Left kidney (tissue), 2 donors: Measurements from ENCODE around the gene LDLRAD4. TPM values are rescaled to one million over a fixed set of nuclear protein-coding genes. Genes with fewer than 3 reads are reported as not detected.

Source experiments
- DNase-seq: peaks from one replicate; pipeline ENCODE4 v3.0.0-alpha.2; 2013
- polyA plus RNA-seq: library from polyadenylated mRNA; unstranded; fragments of 120-200 nt; gene quantifications from one replicate; pipeline ENCODE4 v1.2.1, GENCODE V29; 2013; ENCODE audit not compliant: insufficient read length

LDLRAD4 gene
- polyA plus RNA-seq, 1 donor = 9.7 TPM

- DNase-seq = no peak
Observed at GRCh38 chr18:13429016-13429415, 210.5 kb downstream of the LDLRAD4 start.

GRCh38 chr18:13429884-13430510 lies 211.4 kb downstream of the LDLRAD4 start:
- DNase-seq = no peak

GRCh38 chr18:13430663-13431062 lies 212.1 kb downstream of the LDLRAD4 start:
- DNase-seq = no peak

DNA sequence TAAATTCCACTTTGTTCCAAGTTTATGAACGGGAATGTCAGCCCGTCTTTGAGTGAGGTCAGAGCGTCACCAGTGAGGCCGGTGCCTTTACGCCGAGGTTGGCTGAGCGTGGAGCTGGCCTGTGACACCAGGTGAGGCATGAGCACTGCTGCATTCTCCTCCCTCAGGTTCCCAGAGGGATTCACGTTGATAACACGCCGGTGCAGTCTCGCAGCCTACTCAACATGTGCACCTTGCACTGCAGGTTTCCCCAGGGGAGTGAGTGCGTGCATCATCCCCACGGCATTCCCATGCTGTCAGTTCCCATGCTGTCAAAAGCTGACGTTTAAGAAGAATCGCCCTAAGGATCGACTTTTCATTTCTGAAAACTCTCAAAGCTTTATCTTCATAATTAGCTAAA lies 213.3 kb downstream of the LDLRAD4 start:
- DNase-seq = no peak

GRCh38 chr18:13433125-13433524 lies 214.6 kb downstream of the LDLRAD4 start:
- DNase-seq = no peak

DNA sequence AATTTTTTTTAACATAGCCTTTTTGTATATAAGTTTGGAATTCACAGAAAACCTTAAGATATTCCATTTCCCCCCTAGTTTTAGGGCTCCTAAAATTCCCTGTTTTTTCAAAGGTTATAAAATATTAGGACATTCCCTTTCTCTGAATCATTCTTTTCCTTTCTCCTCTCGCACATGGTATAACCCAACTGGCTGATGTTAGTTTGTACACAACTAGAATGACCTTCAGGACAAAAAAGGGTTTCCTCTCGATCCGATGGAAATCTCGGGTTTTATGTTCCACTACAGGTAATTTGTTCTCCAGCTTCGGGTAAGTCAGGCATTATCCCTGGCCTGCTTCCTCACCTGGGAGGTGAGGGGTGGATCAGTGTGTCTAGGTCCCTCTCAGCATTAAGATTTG lies 215.1 kb downstream of the LDLRAD4 start:
- no peak for DNase-seq

DNA sequence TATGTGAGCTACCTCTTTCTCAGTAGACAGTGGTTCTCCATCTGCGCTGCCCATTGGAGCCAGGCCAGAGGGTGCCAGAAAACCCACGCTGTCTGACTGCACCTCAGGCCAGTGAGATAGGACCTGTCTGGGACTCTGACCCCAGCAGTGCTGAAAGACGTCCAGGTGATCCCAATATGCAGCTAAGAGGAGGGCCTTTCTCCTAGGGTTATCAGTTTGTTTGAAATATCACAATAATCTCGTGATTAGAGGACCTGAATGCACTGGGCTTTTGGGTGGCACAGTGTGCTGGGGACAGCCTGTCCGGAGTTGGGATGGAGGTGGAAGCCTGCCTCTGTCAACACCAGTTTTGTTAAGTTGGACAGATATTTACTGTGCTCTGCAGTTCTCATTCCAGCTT lies 216.3 kb downstream of the LDLRAD4 start:
- DNase-seq = no peak

DNA sequence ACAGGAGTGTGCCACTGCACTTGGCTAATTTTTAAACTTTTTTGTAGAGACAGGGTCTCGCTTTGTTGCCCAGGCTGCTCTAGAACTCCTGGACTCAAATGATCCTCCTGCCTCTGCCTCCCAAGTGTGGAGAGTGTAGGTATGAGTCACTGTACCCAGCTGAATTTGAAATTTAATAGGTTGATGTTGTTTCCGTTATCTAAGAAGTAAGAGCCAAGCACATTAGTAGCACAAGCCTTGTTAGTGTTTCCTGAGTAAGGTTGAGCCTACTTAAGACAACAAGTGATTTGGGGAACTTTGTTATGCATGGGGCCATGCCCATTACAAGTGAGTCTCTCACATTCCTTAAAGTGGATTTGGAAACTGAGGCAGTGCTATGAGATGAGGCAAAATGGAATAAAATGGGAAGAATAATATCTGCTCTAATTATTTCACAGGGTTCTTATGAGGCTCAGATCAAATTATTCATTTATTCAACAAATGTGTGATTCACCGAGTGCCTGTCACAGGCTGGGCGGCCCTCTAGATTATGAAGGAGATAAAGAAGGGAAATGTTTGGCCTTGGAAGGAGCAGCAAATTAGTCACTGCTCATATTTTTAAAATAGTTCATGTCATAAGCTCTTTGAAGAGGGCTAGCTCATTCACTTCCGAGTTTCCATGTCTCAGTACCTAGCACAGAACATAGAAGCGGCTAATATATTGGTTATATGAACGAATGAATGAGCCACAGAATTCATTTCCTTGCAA lies 217.2 kb downstream of the LDLRAD4 start:
- no peak for DNase-seq

GRCh38 chr18:13436576-13436975 lies 218.0 kb downstream of the LDLRAD4 start:
- no peak for DNase-seq

DNA sequence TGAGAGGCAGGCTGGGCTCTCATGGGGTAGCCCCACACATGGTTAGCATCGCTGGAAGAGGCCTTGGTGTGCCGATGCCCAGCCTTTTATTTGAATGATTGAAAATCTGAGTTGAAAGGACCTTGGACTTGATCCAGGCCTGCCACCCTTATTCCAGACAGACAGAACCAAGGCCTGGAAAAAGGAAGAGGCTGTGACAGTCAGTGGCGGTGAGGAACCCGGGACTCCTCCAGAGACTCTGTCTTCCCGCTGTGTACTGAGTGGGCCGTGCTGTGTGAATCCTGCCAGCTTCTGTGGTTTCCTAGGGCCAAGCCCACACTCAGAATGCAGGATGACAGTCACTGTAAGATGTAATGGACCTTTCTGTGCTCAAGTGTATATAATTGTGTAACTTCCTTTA lies 218.5 kb downstream of the LDLRAD4 start:
- no peak for DNase-seq

- no peak for DNase-seq
Observed at GRCh38 chr18:13437796-13438506, 219.4 kb downstream of the LDLRAD4 start.

GRCh38 chr18:13438507-13439056 lies 220.0 kb downstream of the LDLRAD4 start:
- no peak for DNase-seq

GRCh38 chr18:13439461-13439860 lies 220.9 kb downstream of the LDLRAD4 start:
- no peak for DNase-seq

GRCh38 chr18:13440277-13441248 lies 222.0 kb downstream of the LDLRAD4 start:
- DNase-seq = no peak

DNA sequence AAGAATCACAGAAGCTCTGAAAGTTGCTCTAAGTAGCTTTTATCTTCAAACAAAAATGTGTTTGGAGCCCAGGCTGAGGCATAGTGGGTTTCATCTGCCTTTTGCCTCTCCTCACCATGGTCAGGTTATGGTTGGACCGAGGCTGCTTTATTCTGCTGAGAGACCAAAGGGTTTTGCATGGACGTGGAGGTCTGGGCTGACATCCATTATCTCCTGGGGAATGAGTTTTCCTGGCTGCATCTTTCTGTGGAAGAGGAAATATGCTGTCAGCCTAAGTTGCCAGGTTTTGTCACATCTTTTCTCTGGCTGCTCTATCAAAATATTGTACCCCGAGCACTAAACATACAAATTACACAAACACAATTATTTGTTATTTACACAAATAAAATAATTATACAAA lies 223.2 kb downstream of the LDLRAD4 start:
- DNase-seq = no peak

GRCh38 chr18:13442451-13442850 lies 223.9 kb downstream of the LDLRAD4 start:
- no peak for DNase-seq

DNA sequence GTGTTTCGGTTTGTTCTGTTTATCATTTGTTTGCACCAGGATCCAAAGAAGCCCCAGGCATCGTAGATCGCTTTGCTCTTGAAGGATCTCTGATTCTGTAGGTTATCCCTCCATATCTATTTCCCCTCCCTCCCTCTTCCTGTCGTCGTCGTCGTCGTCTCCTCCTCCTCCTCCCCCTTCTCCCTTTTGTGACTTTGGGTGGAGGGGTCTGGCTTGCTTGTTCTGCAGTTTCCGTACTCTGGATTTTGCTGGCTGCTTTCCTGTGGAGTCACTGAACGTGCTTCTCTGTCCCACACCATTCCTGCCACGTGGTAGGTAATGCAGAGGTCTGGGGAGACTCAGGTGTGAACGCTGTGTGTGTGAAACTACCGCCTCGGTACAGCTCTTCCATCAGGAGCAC lies 225.0 kb downstream of the LDLRAD4 start:
- no peak for DNase-seq

GRCh38 chr18:13444430-13445240 lies 226.1 kb downstream of the LDLRAD4 start:
- no peak for DNase-seq

DNA sequence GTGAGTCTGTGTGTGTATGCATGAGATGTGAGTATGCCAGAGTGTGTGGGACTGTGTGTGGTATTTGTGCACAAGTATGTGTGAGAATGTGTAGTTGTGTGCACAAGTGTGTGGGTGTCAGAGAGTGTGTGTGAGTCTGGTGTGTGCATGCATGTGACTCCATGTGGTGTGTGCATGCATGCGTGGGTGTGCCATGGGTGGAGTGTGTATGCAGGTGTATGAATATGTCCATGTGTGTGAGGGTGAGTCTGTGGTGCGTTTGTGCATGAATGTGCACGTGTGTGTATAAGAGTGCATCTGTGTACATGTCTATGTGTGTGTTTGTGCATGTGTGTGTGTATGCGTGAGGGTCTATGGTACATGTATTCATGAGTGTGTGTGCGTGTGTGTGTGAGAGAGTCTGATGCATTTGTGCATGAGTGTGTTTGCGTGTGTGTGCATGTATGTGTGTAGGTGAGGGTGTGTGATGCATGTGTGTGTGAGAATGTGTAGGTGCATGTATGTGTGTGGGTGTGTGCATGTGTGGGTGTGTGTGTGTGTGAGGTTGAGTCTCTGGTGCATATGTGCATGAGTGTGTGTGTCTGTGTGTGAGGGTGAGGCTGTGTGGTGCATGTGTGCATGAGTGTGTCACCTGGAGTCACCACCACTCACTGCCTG lies 226.8 kb downstream of the LDLRAD4 start:
- no peak for DNase-seq

DNA sequence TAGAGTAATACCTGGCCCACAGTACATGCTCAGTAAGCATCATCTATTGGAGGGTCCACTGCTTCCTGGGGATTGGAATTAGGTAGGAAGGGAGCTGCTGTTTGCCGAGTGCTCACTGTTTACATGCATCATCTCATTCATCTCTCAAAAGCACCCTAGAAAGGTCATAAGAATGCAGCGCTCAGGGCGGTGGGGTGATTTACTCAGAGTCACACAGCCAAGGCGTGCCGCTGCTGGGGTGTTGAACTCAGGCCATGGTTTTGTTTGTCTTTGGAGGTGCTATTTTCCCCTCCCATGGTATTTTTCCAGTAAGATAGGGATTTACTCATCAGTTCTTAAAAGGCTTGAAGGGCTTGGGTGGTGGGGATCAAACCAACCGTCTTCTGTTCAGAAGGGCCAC lies 227.5 kb downstream of the LDLRAD4 start:
- no peak for DNase-seq
